Neutrophil (primary cell): Measurements from ENCODE around the gene CASP8AP2.

Experiments used
- H3K27ac ChIP-seq: fragments of 200-600 bp; sonication (generic); 2 replicates; pipeline ENCODE4 v1.5.1; 2016; ENCODE audit warnings: mild to moderate bottlenecking, moderate library complexity
- H3K27me3 ChIP-seq: fragments of 200-600 bp; sonication (generic); 2 replicates; pipeline ENCODE4 v1.6.0; 2016; ENCODE audit warnings: mild to moderate bottlenecking
- H3K36me3 ChIP-seq: fragments of 200-600 bp; sonication (generic); 2 replicates; pipeline ENCODE4 v1.5.1; 2017
- H3K4me1 ChIP-seq, 2 experiments: fragments of 200-600 bp in 1 of 2; sonication (generic) in 1 of 2; 1 replicate in 1 of 2; 2 replicates in 1 of 2; pipeline versions ENCODE4 v1.5.1 to v1.6.1; 2013 to 2016; ENCODE audit warnings: low read depth in 1 of 2, low read length in 1 of 2, mild to moderate bottlenecking in 1 of 2, moderate library complexity in 1 of 2; ENCODE audit not compliant: control insufficient read depth in 1 of 2, insufficient read depth in 1 of 2
- H3K4me3 ChIP-seq, 2 experiments: fragments of 200-600 bp in 1 of 2; sonication (generic) in 1 of 2; 1 replicate in 1 of 2; 2 replicates in 1 of 2; pipeline ENCODE4 v1.5.1; 2013 to 2016; ENCODE audit warnings: low read depth in 1 of 2, low read length in 1 of 2, mild to moderate bottlenecking in 1 of 2, moderate library complexity in 1 of 2
- H3K9me3 ChIP-seq: fragments of 200-600 bp; sonication (generic); 2 replicates; pipeline ENCODE4 v1.5.1; 2016
- CTCF ChIP-seq: fragments of 200-600 bp; sonication (generic); IDR thresholded peaks from 2 replicates; pipeline ENCODE4 v1.5.1; 2016; ENCODE audit warnings: antibody characterized with exemption

The CASP8AP2 gene

DNA sequence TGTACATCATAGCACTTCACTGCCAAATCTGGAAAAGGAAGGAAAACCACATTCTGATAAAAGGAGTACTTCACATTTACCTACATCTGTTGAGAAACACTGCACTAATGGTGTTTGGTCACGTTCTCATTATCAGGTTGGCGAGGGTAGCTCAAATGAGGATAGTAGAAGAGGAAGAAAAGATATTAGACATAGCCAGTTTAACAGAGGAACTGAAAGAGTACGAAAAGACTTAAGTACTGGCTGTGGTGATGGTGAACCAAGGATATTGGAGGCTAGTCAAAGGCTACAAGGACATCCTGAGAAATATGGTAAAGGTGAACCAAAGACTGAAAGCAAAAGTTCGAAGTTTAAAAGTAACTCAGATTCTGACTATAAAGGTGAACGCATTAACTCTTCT is 32.6 kb downstream of the CASP8AP2 start:
- no peak for TF ChIP-seq CTCF
- no peaks in the 10 kb centered on the region for H3K4me1 ChIP-seq
- no peaks in the 10 kb centered on the region for H3K9me3 ChIP-seq
- peaks cover 61% of the 10 kb centered on the region for H3K36me3 ChIP-seq
- no peak overlapping the region for H3K27ac ChIP-seq
- no peaks in the 10 kb centered on the region for H3K27me3 ChIP-seq
- H3K4me3 ChIP-seq = no peak overlapping the region

- Histone ChIP-seq H3K9me3 (no peaks in the 10 kb centered on the region), H3K27me3 (no peaks in the 10 kb centered on the region), H3K4me1 (no peaks in the 10 kb centered on the region), H3K36me3 (peaks cover 61% of the 10 kb centered on the region), H3K4me3 (no peak overlapping the region), H3K27ac (no peak overlapping the region)
- no peak for TF ChIP-seq CTCF
These were observed 33.0 kb downstream of the CASP8AP2 start for GRCh38 chr6:89862698-89863097.

- Histone ChIP-seq H3K4me3 (no peak overlapping the region), H3K36me3 (peaks cover 41% of the 10 kb centered on the region), H3K27me3 (no peaks in the 10 kb centered on the region), H3K9me3 (no peaks in the 10 kb centered on the region), H3K4me1 (no peaks in the 10 kb centered on the region), H3K27ac (no peak overlapping the region)
- TF ChIP-seq CTCF = no peak
These were observed 36.5 kb downstream of the CASP8AP2 start for GRCh38 chr6:89866024-89866678.

- Histone ChIP-seq H3K9me3 (no peaks in the 10 kb centered on the region), H3K36me3 (peaks cover 42% of the 10 kb centered on the region), H3K4me3 (no peak overlapping the region), H3K27me3 (no peaks in the 10 kb centered on the region), H3K27ac (no peak overlapping the region), H3K4me1 (no peaks in the 10 kb centered on the region)
- no peak for TF ChIP-seq CTCF
These were observed 44.0 kb downstream of the CASP8AP2 start for GRCh38 chr6:89873721-89874120.

- Histone ChIP-seq H3K27ac (no peak overlapping the region), H3K9me3 (no peaks in the 10 kb centered on the region), H3K27me3 (no peaks in the 10 kb centered on the region), H3K4me1 (no peaks in the 10 kb centered on the region), H3K4me3 (no peak overlapping the region), H3K36me3 (peaks cover 42% of the 10 kb centered on the region)
- TF ChIP-seq CTCF = no peak
These were observed 44.8 kb downstream of the CASP8AP2 start for GRCh38 chr6:89874438-89874837.
